HG02642 (cell line): ENCODE results near the gene VAV2.
A peak's percentile ranks its signal among the peaks of the same experiment; 100 is the strongest.

Source experiments
- ATAC-seq: cut with Tn5 transposase; IDR thresholded peaks from one replicate; pipeline ENCODE4 v1.9.1; 2021; ENCODE audit warnings: mild to moderate bottlenecking; ENCODE audit not compliant: unreplicated experiment, poor library complexity

Gene VAV2

GRCh38 chr9:134028575-134029247 is 36.6 kb upstream of the VAV2 start:
- no peak for ATAC-seq

GRCh38 chr9:134028076-134028475 is 36.0 kb upstream of the VAV2 start:
- no peak for ATAC-seq

- no peak for ATAC-seq
Observed at GRCh38 chr9:134027561-134027960, 35.4 kb upstream of the VAV2 start.

GRCh38 chr9:134026981-134027380 is 34.9 kb upstream of the VAV2 start:
- no peak for ATAC-seq

- ATAC-seq = no peak
Observed at GRCh38 chr9:134026581-134026980, 34.5 kb upstream of the VAV2 start.

GRCh38 chr9:134025606-134026541 is 33.8 kb upstream of the VAV2 start:
- peak; percentile 41 for ATAC-seq

- ATAC-seq = peak; percentile 94
Observed at GRCh38 chr9:134024828-134025605, 32.9 kb upstream of the VAV2 start, which contains the start of gene BRD3OS. Gene BRD3OS (plus strand): TSS chr9:134025481. CDS start chr9:134026748, 1,267 bp downstream.

GRCh38 chr9:134024214-134024792 is 32.2 kb upstream of the VAV2 start:
- no peak for ATAC-seq

GRCh38 chr9:134014946-134015345 is 22.8 kb upstream of the VAV2 start:
- ATAC-seq = no peak

- ATAC-seq = no peak
Observed at GRCh38 chr9:134011401-134011800, 19.3 kb upstream of the VAV2 start.

- no peak for ATAC-seq
Observed at GRCh38 chr9:134010310-134011173, 18.4 kb upstream of the VAV2 start.

- ATAC-seq = no peak
Observed at GRCh38 chr9:134007571-134007970, 15.4 kb upstream of the VAV2 start.

- no peak for ATAC-seq
Observed at GRCh38 chr9:134007150-134007549, 15.0 kb upstream of the VAV2 start.

- ATAC-seq = no peak
Observed at GRCh38 chr9:134005381-134005780, 13.3 kb upstream of the VAV2 start.

GRCh38 chr9:134004881-134005280 is 12.8 kb upstream of the VAV2 start:
- ATAC-seq = no peak

- ATAC-seq = no peak
Observed at GRCh38 chr9:134004131-134004873, 12.2 kb upstream of the VAV2 start.

GRCh38 chr9:134003237-134003636 is 11.1 kb upstream of the VAV2 start:
- ATAC-seq = no peak

GRCh38 chr9:134002796-134003195 is 10.7 kb upstream of the VAV2 start:
- ATAC-seq = no peak

- ATAC-seq = no peak
Observed at GRCh38 chr9:133999851-134000265, 7.7 kb upstream of the VAV2 start.
